ENCODE results near the gene SNX8. TPM values are rescaled to one million over a fixed set of nuclear protein-coding genes. Genes with fewer than 3 reads are reported as not detected.

Gene SNX8
- total RNA-seq, 4 donors from 2014 or later, result 13.3 to 35.7 (median 22.1) TPM

GRCh38 chr7:2280424-2280823, 33.8 kb downstream of the SNX8 start:
- WGBS, 2 donors, result 75 to 81% methylated on average over 2 of the region's 2 CpGs
- intact Hi-C loops (cut with DNase I; ENCODE audit: low total_unique reads), result no loop called here

GRCh38 chr7:2279896-2280295, 34.3 kb downstream of the SNX8 start:
- no peak for DNase-seq (ENCODE audit: low spot score in 2 of 2)
- WGBS, 2 donors, result 58 to 66% methylated on average over 4 of the region's 4 CpGs
- H3K4me3 ChIP-seq (ENCODE audit: low read depth, poor library complexity, severe bottlenecking), result no peak overlapping the region
- intact Hi-C loops (cut with DNase I; ENCODE audit: low total_unique reads), result no loop called here
- TF ChIP-seq CTCF (IDR thresholded peaks at IDR 0.05) (no peak), POLR2A (IDR thresholded peaks at IDR 0.05) (no peak)

More at GRCh38 chr7:2280424-2280823, 33.8 kb downstream of the SNX8 start:
- H3K4me3 ChIP-seq (ENCODE audit: low read depth, poor library complexity, severe bottlenecking), result no peak overlapping the region
- no peak for DNase-seq (ENCODE audit: low spot score in 2 of 2)
- no peak for TF ChIP-seq POLR2A (IDR thresholded peaks at IDR 0.05)
- no peak for TF ChIP-seq CTCF (IDR thresholded peaks at IDR 0.05)

GRCh38 chr7:2278026-2278425, 36.2 kb downstream of the SNX8 start:
- DNase-seq (ENCODE audit: low spot score in 2 of 2), result no peak
- no peak overlapping the region for H3K4me3 ChIP-seq (ENCODE audit: low read depth, poor library complexity, severe bottlenecking)
- intact Hi-C loops (cut with DNase I; ENCODE audit: low total_unique reads), result no loop called here
- WGBS, 2 donors, result 89% methylated on average over 11 of the region's 11 CpGs
- TF ChIP-seq POLR2A (IDR thresholded peaks at IDR 0.05) (no peak), CTCF (IDR thresholded peaks at IDR 0.05) (no peak)

- DNase-seq (ENCODE audit: low spot score in 2 of 2), result no peak
- H3K4me3 ChIP-seq (ENCODE audit: low read depth, poor library complexity, severe bottlenecking), result no peak overlapping the region
- intact Hi-C loops (cut with DNase I; ENCODE audit: low total_unique reads), result no loop called here
- no peak for TF ChIP-seq POLR2A (IDR thresholded peaks at IDR 0.05)
- no peak for TF ChIP-seq CTCF (IDR thresholded peaks at IDR 0.05)
- whole genome bisulfite sequencing, 2 donors, result 87 to 91% methylated on average over 17 to 18 of the region's 18 CpGs
These were observed 38.1 kb downstream of the SNX8 start for GRCh38 chr7:2276107-2276506.

- TF ChIP-seq POLR2A (IDR thresholded peaks at IDR 0.05) (no peak), CTCF (IDR thresholded peaks at IDR 0.05) (no peak)
- 88 to 90% methylated on average over 18 of the region's 18 CpGs for WGBS, 2 donors
- DNase-seq (ENCODE audit: low spot score in 2 of 2), result no peak
- H3K4me3 ChIP-seq (ENCODE audit: low read depth, poor library complexity, severe bottlenecking), result no peak overlapping the region
- intact Hi-C loops (cut with DNase I; ENCODE audit: low total_unique reads), result no loop called here
These were observed 39.1 kb downstream of the SNX8 start for GRCh38 chr7:2275101-2275500.

- DNase-seq (ENCODE audit: low spot score in 2 of 2), result no peak
- 91 to 98% methylated on average over 5 to 6 of the region's 7 CpGs for WGBS, 2 donors
- no peak overlapping the region for H3K4me3 ChIP-seq (ENCODE audit: low read depth, poor library complexity, severe bottlenecking)
- intact Hi-C loops (cut with DNase I; ENCODE audit: low total_unique reads), result no loop called here
- TF ChIP-seq POLR2A (IDR thresholded peaks at IDR 0.05) (no peak), CTCF (IDR thresholded peaks at IDR 0.05) (no peak)
These were observed 39.6 kb downstream of the SNX8 start for GRCh38 chr7:2274666-2275065.

Data from lower leg skin (tissue), 4 donors.